Esophagus muscularis mucosa (tissue), 4 donors: ENCODE measurements around the gene TENM3. TPM values are rescaled to one million over a fixed set of nuclear protein-coding genes. Genes with fewer than 3 reads are reported as not detected.
"Not testable (repeated sequence)": the region's sequence is repeated elsewhere in the genome, so short reads cannot be mapped to it uniquely, and the experiment has no call there.

ENCODE experiments used
- DNase-seq: peaks from one replicate; pipeline ENCODE4 v3.0.0-alpha.2; 2017; ENCODE audit errors: extremely low spot score
- H3K27ac ChIP-seq, 4 donors: fragments of 200-600 bp; sonication (generic); replicated peaks in 1 of 4; 1 replicate in 3 of 4; 2 replicates in 1 of 4; pipeline ENCODE4 v1.5.1; 2016 to 2019; ENCODE audit warnings: mild to moderate bottlenecking in 1 of 4
- H3K27me3 ChIP-seq, 4 donors: fragments of 200-600 bp; sonication (generic); one replicate each; pipeline versions ENCODE4 v1.5.1 to v1.6.0; 2016 to 2019
- H3K36me3 ChIP-seq, 4 donors: fragments of 200-600 bp; sonication (generic); one replicate each; pipeline ENCODE4 v1.5.1; 2016 to 2019
- H3K4me1 ChIP-seq, 4 donors: fragments of 200-600 bp; sonication (generic); one replicate each; pipeline ENCODE4 v1.5.1; 2016 to 2019
- H3K4me3 ChIP-seq, 4 donors: fragments of 200-600 bp; sonication (generic); 1 replicate in 2 of 4; 2 replicates in 2 of 4; pipeline ENCODE4 v1.5.1; 2016 to 2019; ENCODE audit warnings: mild to moderate bottlenecking in 4 of 4, moderate library complexity in 1 of 4
- H3K9me3 ChIP-seq, 4 donors: fragments of 200-600 bp; sonication (generic); 1 replicate in 3 of 4; 2 replicates in 1 of 4; pipeline ENCODE4 v1.5.1; 2016 to 2019
- CTCF ChIP-seq, 3 experiments: fragments of 200-600 bp in 2 of 3; fragments of 450-650 bp in 1 of 3; sonication (generic) in 2 of 3; IDR thresholded peaks; one replicate each; pipeline ENCODE4 v1.5.1; 2017 to 2019; ENCODE audit warnings: antibody characterized with exemption in 3 of 3, mild to moderate bottlenecking in 2 of 3, moderate library complexity in 1 of 3
- EP300 ChIP-seq: sonication (generic); formaldehyde crosslinking; IDR thresholded peaks from one replicate; pipeline ENCODE4 v1.6.1; 2017; ENCODE audit warnings: antibody characterized with exemption
- POLR2A ChIP-seq: fragments of 450-650 bp; IDR thresholded peaks from one replicate; pipeline ENCODE4 v1.6.1; 2017; ENCODE audit warnings: antibody characterized with exemption, moderate library complexity, mild to moderate bottlenecking, low read depth
- POLR2AphosphoS5 ChIP-seq, 2 donors: sonication (generic); formaldehyde crosslinking; IDR thresholded peaks; one replicate each; pipeline ENCODE4 v1.6.1; 2017; ENCODE audit warnings: antibody characterized with exemption in 2 of 2
- WGBS: methylation state at CpG from one replicate; pipeline ENCODE4 v1.1.5; 2018; 5-methylcytosine and 5-hydroxymethylcytosine counted together
- intact Hi-C: fragments of 100-400 bp; cut with DNase I; formaldehyde crosslinking; loops from one replicate; pipeline ENCODE4 v1.15.1; 2023
- total RNA-seq, 4 donors: library from RNA; depleted of rRNA; stranded (reverse); fragments of >200 nt; gene quantifications; one replicate each; pipeline versions ENCODE4 v1.1.0 to v1.2.1, GENCODE V29; 2016

TENM3 gene
- total RNA-seq, 4 donors from 2014 or later, result 16.2 to 30.5 (median 28.3) TPM

GRCh38 chr4:182809417-182810102, 566.4 kb downstream of the TENM3 start:
- WGBS, result 77% methylated on average over 5 of the region's 5 CpGs
- Histone ChIP-seq H3K27me3 (peaks cover 0 to 9% (median 0%) of the 10 kb centered on the region in 4 donors), H3K9me3 (peaks cover 0 to 9% (median 0%) of the 10 kb centered on the region in 4 donors), H3K36me3 (no peaks in the 10 kb centered on the region), H3K4me1 (peaks cover 4 to 15% (median 9%) of the 10 kb centered on the region in 4 donors), H3K4me3 (no peak overlapping the region), H3K27ac (no peak overlapping the region)
- TF ChIP-seq CTCF (IDR thresholded peaks at IDR 0.05), result no peak
- TF ChIP-seq EP300, result no peak
- no peak for TF ChIP-seq POLR2AphosphoS5 (IDR thresholded peaks at IDR 0.05)
- no peak for TF ChIP-seq POLR2A
- intact Hi-C loops, result loop anchor here (5.0 kb wide), 1 partner anchor 1667 kb away; no protein-coding TSS in a partner anchor
- DNase-seq, result no peak

- Histone ChIP-seq H3K27me3 (peaks cover 0 to 5% (median 0%) of the 10 kb centered on the region in 4 donors), H3K9me3 (peaks cover 0 to 9% (median 0%) of the 10 kb centered on the region in 4 donors), H3K4me1 (peaks cover 4 to 15% (median 9%) of the 10 kb centered on the region in 4 donors), H3K36me3 (no peaks in the 10 kb centered on the region), H3K27ac (no peak overlapping the region), H3K4me3 (no peak overlapping the region)
- intact Hi-C loops, result no loop called here
- WGBS, result 95% methylated on average over 4 of the region's 4 CpGs
- no peak for TF ChIP-seq POLR2AphosphoS5 (IDR thresholded peaks at IDR 0.05)
- no peak for TF ChIP-seq EP300
- TF ChIP-seq CTCF (IDR thresholded peaks at IDR 0.05), result no peak
- TF ChIP-seq POLR2A, result no peak
- no peak for DNase-seq
These were observed 567.0 kb downstream of the TENM3 start for GRCh38 chr4:182810103-182810615.

GRCh38 chr4:182812916-182813315, 569.7 kb downstream of the TENM3 start:
- no peak for DNase-seq
- TF ChIP-seq CTCF (IDR thresholded peaks at IDR 0.05) (no peak), EP300 (no peak), POLR2A (no peak), POLR2AphosphoS5 (IDR thresholded peaks at IDR 0.05) (no peak)
- no peaks in the 10 kb centered on the region for H3K36me3 ChIP-seq
- intact Hi-C loops, result no loop called here
- peaks cover 0 to 9% (median 0%) of the 10 kb centered on the region in 4 donors for H3K9me3 ChIP-seq
- H3K27ac ChIP-seq, result no peak overlapping the region
- H3K27me3 ChIP-seq, result no peaks in the 10 kb centered on the region
- 96% methylated on average over 4 of the region's 4 CpGs for WGBS
- no peaks in the 10 kb centered on the region for H3K4me1 ChIP-seq
- no peak overlapping the region for H3K4me3 ChIP-seq

GRCh38 chr4:182814065-182814464, 570.9 kb downstream of the TENM3 start:
- H3K27ac ChIP-seq, H3K4me3 ChIP-seq, H3K4me1 ChIP-seq, H3K36me3 ChIP-seq, H3K9me3 ChIP-seq, intact Hi-C loops, H3K27me3 ChIP-seq, DNase-seq: not testable (repeated sequence)
- 89% methylated on average over 7 of the region's 9 CpGs for WGBS

GRCh38 chr4:182818926-182819730, 575.9 kb downstream of the TENM3 start:
- DNase-seq, result no peak
- Histone ChIP-seq H3K4me1 (no peaks in the 10 kb centered on the region), H3K27ac (no peak overlapping the region), H3K36me3 (no peaks in the 10 kb centered on the region), H3K27me3 (no peaks in the 10 kb centered on the region), H3K4me3 (no peak overlapping the region), H3K9me3 (no peaks in the 10 kb centered on the region)
- TF ChIP-seq POLR2AphosphoS5 (IDR thresholded peaks at IDR 0.05) (no peak), POLR2A (no peak), EP300 (no peak), CTCF (IDR thresholded peaks at IDR 0.05) (no peak)
- intact Hi-C loops, result no loop called here
- WGBS, result 98% methylated on average over 17 of the region's 22 CpGs
